GM12878 (cell line): ENCODE results near the gene WDFY3. TPM values are rescaled to one million over a fixed set of nuclear protein-coding genes. Genes with fewer than 3 reads are reported as not detected.

Source experiments
- ATAC-seq: fragments of 200-7000 bp; cut with Tn5 transposase; 3 replicates; pipeline ENCODE4 v1.9.1; 2020; ENCODE audit warnings: mild to moderate bottlenecking, moderate library complexity
- BruUV-seq: library from RNA; stranded (reverse); fragments of 400-500 nt; replicated peaks from 2 replicates; lab custom pipeline; 2021; lab: Mats Ljungman, UMichigan
- CTCF ChIA-PET: fragments of 300-600 bp; sonication (Branson Sonifier 250); formaldehyde crosslinking; extraction: SDS; loops from one replicate; lab custom pipeline; 2021; ENCODE audit warnings: inconsistent platforms; lab: Yijun Ruan, JAX
- POLR2A ChIA-PET: fragments of 350-600 bp; formaldehyde crosslinking; extraction: SDS; loops from one replicate; lab custom pipeline; 2021; ENCODE audit warnings: inconsistent platforms; lab: Charles Lee
- RAD21 ChIA-PET: fragments of 300-600 bp; sonication (Branson Sonifier 250); formaldehyde crosslinking; loops from one replicate; lab custom pipeline; 2023; ENCODE audit warnings: antibody characterized with exemption; ENCODE audit not compliant: unreplicated experiment; lab: Charles Lee
- SMC1A ChIA-PET: fragments of 300-600 bp; sonication (Branson Sonifier 250); formaldehyde crosslinking; loops from one replicate; lab custom pipeline; 2023; ENCODE audit not compliant: unreplicated experiment, uncharacterized antibody; lab: Charles Lee
- DNase-seq: peaks from one replicate; pipeline ENCODE4 v3.0.0-alpha.2; 2011; ENCODE audit warnings: low read depth, low spot score
- FAIRE-seq: peaks from 3 replicates; lab custom pipeline; 2011; peaks lifted over from hg19 to GRCh38; lab: Jason Lieb, UNC
- H2AFZ ChIP-seq: 2 replicates; pipeline ENCODE4 v1.6.0; 2011; ENCODE audit warnings: low read depth, low read length, control low read depth; ENCODE audit not compliant: control insufficient read depth
- H3K27ac ChIP-seq: 2 replicates; pipeline ENCODE4 v1.5.1; 2011; ENCODE audit warnings: control low read depth; ENCODE audit not compliant: control insufficient read depth, insufficient read depth
- H3K27me3 ChIP-seq, 2 experiments: replicated peaks in 1 of 2; 2 replicates each; pipeline versions ENCODE4 v1.6.0 to v1.6.1; 2011; ENCODE audit warnings: low read length in 1 of 2; ENCODE audit not compliant: control insufficient read depth in 2 of 2, insufficient read depth in 2 of 2
- H3K36me3 ChIP-seq, 2 experiments: 2 replicates each; pipeline ENCODE4 v1.5.1; 2011; ENCODE audit warnings: low read length in 1 of 2; ENCODE audit not compliant: control insufficient read depth in 2 of 2, insufficient read depth in 2 of 2
- H3K4me1 ChIP-seq: 2 replicates; pipeline ENCODE4 v1.6.1; 2011; ENCODE audit warnings: mild to moderate bottlenecking, low read length, moderate library complexity, mixed read lengths; ENCODE audit not compliant: control insufficient read depth, insufficient read depth
- H3K4me2 ChIP-seq: 2 replicates; pipeline ENCODE4 v1.6.0; 2011; ENCODE audit warnings: control low read depth; ENCODE audit not compliant: control insufficient read depth, insufficient read depth
- H3K4me3 ChIP-seq: fragments of 200-600 bp; sonication (generic); 2 replicates; pipeline ENCODE4 v1.5.1; 2016
- H3K79me2 ChIP-seq: 2 replicates; pipeline ENCODE4 v1.6.0; 2011; ENCODE audit warnings: low read length; ENCODE audit not compliant: control insufficient read depth, insufficient read depth
- H3K9ac ChIP-seq: 2 replicates; pipeline ENCODE4 v1.8.0; 2011; ENCODE audit warnings: low read length, control low read depth, mixed read lengths; ENCODE audit not compliant: control insufficient read depth, insufficient read depth
- H3K9me3 ChIP-seq: replicated peaks from 3 replicates; pipeline ENCODE4 v1.5.1; 2011; ENCODE audit warnings: mild to moderate bottlenecking, low read length; ENCODE audit not compliant: control insufficient read depth, insufficient read depth
- H4K20me1 ChIP-seq: 2 replicates; pipeline ENCODE4 v1.6.0; 2011; ENCODE audit not compliant: control insufficient read depth, insufficient read depth
- ASH2L ChIP-seq: fragments of 300-600, 200-600 bp; sonication (generic); IDR thresholded peaks from 2 replicates; pipeline ENCODE4 v1.6.1; 2017; ENCODE audit warnings: low read depth, mild to moderate bottlenecking, borderline replicate concordance
- GABPA ChIP-seq: IDR thresholded peaks from 2 replicates; pipeline ENCODE4 v1.6.1; 2014; ENCODE audit warnings: antibody characterized with exemption, low read depth, mild to moderate bottlenecking, inconsistent platforms
- HDAC2 ChIP-seq: fragments of 200-600 bp; sonication (generic); IDR thresholded peaks from 2 replicates; pipeline ENCODE4 v1.6.1; 2017
- HDGF ChIP-seq: fragments of 450-650 bp; IDR thresholded peaks from 2 replicates; pipeline ENCODE4 v1.6.1; 2016; ENCODE audit warnings: antibody characterized with exemption
- NR2F1 ChIP-seq: fragments of 450-650 bp; conservative IDR thresholded peaks from 2 replicates; pipeline ENCODE4 v1.6.1; 2017; ENCODE audit warnings: mild to moderate bottlenecking
- SMC3 ChIP-seq: IDR thresholded peaks from 2 replicates; pipeline ENCODE4 v1.6.1; 2011; ENCODE audit warnings: low read length, improper control_type of control experiment, borderline replicate concordance
- ZNF622 ChIP-seq: fragments of 450-650 bp; IDR thresholded peaks from 2 replicates; pipeline ENCODE4 v1.6.1; 2017; ENCODE audit warnings: mild to moderate bottlenecking, inconsistent platforms
- WGBS: methylation state at CpG from one replicate; pipeline ENCODE4 v1.1.6; 2016; ENCODE audit warnings: low lambda C conversion rate; ENCODE audit not compliant: insufficient replicate concordance, insufficient coverage; ENCODE audit errors: missing lambda C conversion rate; 5-methylcytosine and 5-hydroxymethylcytosine counted together
- in situ Hi-C: fragments of 300-500 bp; cut with MboI; formaldehyde crosslinking; loops from 9 replicates; pipeline ENCODE4 v1.14.3; 2018; ENCODE audit warnings: mixed read lengths
- intact Hi-C: fragments of 100-400 bp; cut with micrococcal nuclease; formaldehyde crosslinking; loops from one replicate; pipeline ENCODE4 v1.14.2; 2022; ENCODE audit not compliant: unreplicated experiment
- polyA plus RNA-seq, 11 experiments: library from polyadenylated mRNA; depleted of rRNA in 4 of 11; unstranded in 6 of 11; stranded (reverse) in 5 of 11; fragments of >200 nt; fragmentation: Nextera tagmentation in 4 of 11; fragmentation: Illumina TruSeq in 1 of 11; extraction: Ambion mirVana in 4 of 11; extraction: Trizol in 1 of 11; gene quantifications; 1 replicate in 1 of 11; 2 replicates in 10 of 11; pipeline versions ENCODE4 v1.2.1 to v1.2.3, GENCODE V29; 2011 to 2016; ENCODE audit warnings: inconsistent platforms in 2 of 11, missing spikeins in 2 of 11, low read depth in 1 of 11
- total RNA-seq, 4 experiments: library from RNA; depleted of rRNA in 3 of 4; stranded (reverse); fragments of >200 nt in 3 of 4; fragmentation: Illumina TruSeq in 1 of 4; extraction: Trizol in 1 of 4; gene quantifications; 2 replicates each; pipeline versions ENCODE4 v1.2.1 to v1.2.3, GENCODE V29; 2013 to 2021
- TF ChIP-seq, protein P1 (sequence below): fragments of 450-650 bp; conservative IDR thresholded peaks from 2 replicates; pipeline ENCODE4 v1.6.1; 2017; ENCODE audit warnings: mild to moderate bottlenecking, moderate library complexity
- TF ChIP-seq, protein P2 (sequence below): IDR thresholded peaks from 2 replicates; pipeline ENCODE4 v1.6.1; 2012; ENCODE audit warnings: improper control_type of control experiment, low read depth, low read length; ENCODE audit not compliant: insufficient replicate concordance

WDFY3 gene
- total and polyA plus RNA-seq, 10 of the 15 experiments (the other 5 are each of a cell fraction or from before 2014, with no cell fraction given): 0.01 to 0.23 (median 0.12) TPM; not detected in 2

DNA sequence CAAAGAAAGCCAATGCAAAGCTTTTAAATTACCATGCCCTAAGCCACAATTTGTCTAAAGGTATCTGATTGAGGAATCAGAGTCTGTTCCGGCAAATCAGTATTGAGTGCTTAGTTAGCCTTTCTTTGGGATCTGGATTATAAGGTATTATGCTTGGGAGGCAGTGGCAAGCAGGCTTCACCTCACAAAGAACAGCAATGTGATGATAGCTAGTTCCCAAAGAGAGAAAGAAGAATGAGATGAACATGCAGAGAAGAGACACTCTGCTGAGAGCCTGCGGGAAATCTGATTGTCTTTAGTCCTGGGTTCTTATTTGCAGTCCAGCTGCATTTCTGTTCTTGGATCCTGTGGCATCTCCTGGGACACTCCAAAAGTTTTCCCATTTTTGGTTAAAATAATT, 35.2 kb downstream of the WDFY3 start:
- no peak for ATAC-seq
- in situ Hi-C loops: no loop called here
- POLR2A ChIA-PET: no interaction called here
- WGBS: 50% methylated on average over 2 of the region's 2 CpGs
- no peak overlapping the region for H3K4me3 ChIP-seq
- no peak overlapping the region for H3K9ac ChIP-seq
- RAD21 ChIA-PET: no interaction called here
- no peaks in the 10 kb centered on the region for H4K20me1 ChIP-seq
- SMC1A ChIA-PET: no interaction called here
- no peaks in the 10 kb centered on the region for H3K36me3 ChIP-seq
- no peaks in the 10 kb centered on the region for H3K4me1 ChIP-seq
- no peaks in the 10 kb centered on the region for H3K79me2 ChIP-seq
- CTCF ChIA-PET: no interaction called here
- no peak overlapping the region for H2AFZ ChIP-seq
- H3K27ac ChIP-seq: no peak overlapping the region
- no peaks in the 10 kb centered on the region for H3K27me3 ChIP-seq
- no peak for FAIRE-seq
- intact Hi-C loops: no loop called here
- no TSS peak for BruUV-seq
- no peak overlapping the region for H3K4me2 ChIP-seq
- DNase-seq: no peak
- TF ChIP-seq HDGF (no peak), HDAC2 (no peak), ZNF622 (no peak)
- TF ChIP-seq, protein P1, sequence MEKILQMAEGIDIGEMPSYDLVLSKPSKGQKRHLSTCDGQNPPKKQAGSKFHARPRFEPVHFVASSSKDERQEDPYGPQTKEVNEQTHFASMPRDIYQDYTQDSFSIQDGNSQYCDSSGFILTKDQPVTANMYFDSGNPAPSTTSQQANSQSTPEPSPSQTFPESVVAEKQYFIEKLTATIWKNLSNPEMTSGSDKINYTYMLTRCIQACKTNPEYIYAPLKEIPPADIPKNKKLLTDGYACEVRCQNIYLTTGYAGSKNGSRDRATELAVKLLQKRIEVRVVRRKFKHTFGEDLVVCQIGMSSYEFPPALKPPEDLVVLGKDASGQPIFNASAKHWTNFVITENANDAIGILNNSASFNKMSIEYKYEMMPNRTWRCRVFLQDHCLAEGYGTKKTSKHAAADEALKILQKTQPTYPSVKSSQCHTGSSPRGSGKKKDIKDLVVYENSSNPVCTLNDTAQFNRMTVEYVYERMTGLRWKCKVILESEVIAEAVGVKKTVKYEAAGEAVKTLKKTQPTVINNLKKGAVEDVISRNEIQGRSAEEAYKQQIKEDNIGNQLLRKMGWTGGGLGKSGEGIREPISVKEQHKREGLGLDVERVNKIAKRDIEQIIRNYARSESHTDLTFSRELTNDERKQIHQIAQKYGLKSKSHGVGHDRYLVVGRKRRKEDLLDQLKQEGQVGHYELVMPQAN: no peak
- H3K9me3 ChIP-seq: no peaks in the 10 kb centered on the region

DNA sequence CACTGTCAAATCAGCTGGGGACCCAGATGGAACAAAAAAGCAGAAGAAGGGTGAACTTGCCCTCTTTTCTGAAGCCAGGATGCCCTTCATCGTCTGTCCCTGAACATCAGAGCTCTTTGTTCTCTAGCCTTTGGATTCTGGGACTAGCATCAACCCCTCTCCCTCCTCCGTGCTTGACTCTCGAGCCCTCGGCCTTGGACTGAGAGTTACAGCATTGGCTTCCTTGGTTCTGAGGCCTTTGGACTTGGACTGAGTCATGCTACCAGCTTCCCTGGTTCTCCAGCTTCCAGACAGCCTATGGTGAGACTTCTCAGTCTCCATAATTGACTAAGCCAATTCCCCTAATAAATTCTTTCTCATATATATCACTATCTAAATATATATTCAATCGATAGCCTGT, 38.4 kb downstream of the WDFY3 start:
- in situ Hi-C loops: no loop called here
- Histone ChIP-seq H3K79me2 (no peaks in the 10 kb centered on the region), H2AFZ (no peak overlapping the region), H3K4me1 (no peaks in the 10 kb centered on the region), H3K4me2 (no peak overlapping the region), H3K27ac (no peak overlapping the region), H3K9ac (no peak overlapping the region), H3K27me3 (no peaks in the 10 kb centered on the region), H4K20me1 (no peaks in the 10 kb centered on the region), H3K4me3 (no peak overlapping the region), H3K9me3 (no peaks in the 10 kb centered on the region), H3K36me3 (no peaks in the 10 kb centered on the region)
- WGBS: 25% methylated on average over 5 of the region's 5 CpGs
- ChIA-PET CTCF (no interaction called here), SMC1A (no interaction called here), RAD21 (no interaction called here), POLR2A (no interaction called here)
- no peak for DNase-seq
- intact Hi-C loops: no loop called here
- BruUV-seq: no TSS peak
- no peak for ATAC-seq
- no peak for FAIRE-seq
- TF ChIP-seq SMC3 (no peak), NR2F1 (no peak), GABPA (no peak), ASH2L (no peak)
- TF ChIP-seq, protein P2, sequence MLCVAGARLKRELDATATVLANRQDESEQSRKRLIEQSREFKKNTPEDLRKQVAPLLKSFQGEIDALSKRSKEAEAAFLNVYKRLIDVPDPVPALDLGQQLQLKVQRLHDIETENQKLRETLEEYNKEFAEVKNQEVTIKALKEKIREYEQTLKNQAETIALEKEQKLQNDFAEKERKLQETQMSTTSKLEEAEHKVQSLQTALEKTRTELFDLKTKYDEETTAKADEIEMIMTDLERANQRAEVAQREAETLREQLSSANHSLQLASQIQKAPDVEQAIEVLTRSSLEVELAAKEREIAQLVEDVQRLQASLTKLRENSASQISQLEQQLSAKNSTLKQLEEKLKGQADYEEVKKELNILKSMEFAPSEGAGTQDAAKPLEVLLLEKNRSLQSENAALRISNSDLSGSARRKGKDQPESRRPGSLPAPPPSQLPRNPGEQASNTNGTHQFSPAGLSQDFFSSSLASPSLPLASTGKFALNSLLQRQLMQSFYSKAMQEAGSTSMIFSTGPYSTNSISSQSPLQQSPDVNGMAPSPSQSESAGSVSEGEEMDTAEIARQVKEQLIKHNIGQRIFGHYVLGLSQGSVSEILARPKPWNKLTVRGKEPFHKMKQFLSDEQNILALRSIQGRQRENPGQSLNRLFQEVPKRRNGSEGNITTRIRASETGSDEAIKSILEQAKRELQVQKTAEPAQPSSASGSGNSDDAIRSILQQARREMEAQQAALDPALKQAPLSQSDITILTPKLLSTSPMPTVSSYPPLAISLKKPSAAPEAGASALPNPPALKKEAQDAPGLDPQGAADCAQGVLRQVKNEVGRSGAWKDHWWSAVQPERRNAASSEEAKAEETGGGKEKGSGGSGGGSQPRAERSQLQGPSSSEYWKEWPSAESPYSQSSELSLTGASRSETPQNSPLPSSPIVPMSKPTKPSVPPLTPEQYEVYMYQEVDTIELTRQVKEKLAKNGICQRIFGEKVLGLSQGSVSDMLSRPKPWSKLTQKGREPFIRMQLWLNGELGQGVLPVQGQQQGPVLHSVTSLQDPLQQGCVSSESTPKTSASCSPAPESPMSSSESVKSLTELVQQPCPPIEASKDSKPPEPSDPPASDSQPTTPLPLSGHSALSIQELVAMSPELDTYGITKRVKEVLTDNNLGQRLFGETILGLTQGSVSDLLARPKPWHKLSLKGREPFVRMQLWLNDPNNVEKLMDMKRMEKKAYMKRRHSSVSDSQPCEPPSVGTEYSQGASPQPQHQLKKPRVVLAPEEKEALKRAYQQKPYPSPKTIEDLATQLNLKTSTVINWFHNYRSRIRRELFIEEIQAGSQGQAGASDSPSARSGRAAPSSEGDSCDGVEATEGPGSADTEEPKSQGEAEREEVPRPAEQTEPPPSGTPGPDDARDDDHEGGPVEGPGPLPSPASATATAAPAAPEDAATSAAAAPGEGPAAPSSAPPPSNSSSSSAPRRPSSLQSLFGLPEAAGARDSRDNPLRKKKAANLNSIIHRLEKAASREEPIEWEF: no peak
